Measurements from ENCODE around the gene SCN3A.

SCN3A gene

GRCh38 chr2:165203689-165204559 is at the start of gene SCN3A:
Gene SCN3A, minus strand, starts transcription at chr2:165204050. Its CDS starts 27,656 bp downstream, at chr2:165176394.
- in situ Hi-C loops (cut with MboI; ENCODE audit: low sequenced_read_pairs) = no loop called here

GRCh38 chr2:165253178-165253577 is 49.3 kb upstream of the SCN3A start:
- in situ Hi-C loops (cut with MboI; ENCODE audit: low sequenced_read_pairs) = no loop called here

- in situ Hi-C loops (cut with MboI; ENCODE audit: low sequenced_read_pairs) = no loop called here
These were observed 47.5 kb upstream of the SCN3A start for GRCh38 chr2:165251366-165251765.

- in situ Hi-C loops (cut with MboI; ENCODE audit: low sequenced_read_pairs) = no loop called here
These were observed 44.4 kb upstream of the SCN3A start for GRCh38 chr2:165248238-165248637.

GRCh38 chr2:165245081-165245793 is 41.4 kb upstream of the SCN3A start:
- in situ Hi-C loops (cut with MboI; ENCODE audit: low sequenced_read_pairs) = no loop called here

- in situ Hi-C loops (cut with MboI; ENCODE audit: low sequenced_read_pairs) = no loop called here
These were observed 37.1 kb upstream of the SCN3A start for GRCh38 chr2:165240916-165241315.

GRCh38 chr2:165239856-165240515 is 36.1 kb upstream of the SCN3A start:
- in situ Hi-C loops (cut with MboI; ENCODE audit: low sequenced_read_pairs) = no loop called here

GRCh38 chr2:165239230-165239629 is 35.4 kb upstream of the SCN3A start, which contains the start of gene SCN2A:
Gene SCN2A, plus strand, starts transcription at chr2:165239414. Its CDS starts 56,410 bp downstream, at chr2:165295824.
- in situ Hi-C loops (cut with MboI; ENCODE audit: low sequenced_read_pairs) = no loop called here

GRCh38 chr2:165238295-165238694 is 34.4 kb upstream of the SCN3A start:
- in situ Hi-C loops (cut with MboI; ENCODE audit: low sequenced_read_pairs) = no loop called here

- in situ Hi-C loops (cut with MboI; ENCODE audit: low sequenced_read_pairs) = no loop called here
These were observed 33.2 kb upstream of the SCN3A start for GRCh38 chr2:165237056-165237455.

GRCh38 chr2:165227571-165227970 is 23.7 kb upstream of the SCN3A start:
- in situ Hi-C loops (cut with MboI; ENCODE audit: low sequenced_read_pairs) = no loop called here

GRCh38 chr2:165224941-165225340 is 21.1 kb upstream of the SCN3A start:
- in situ Hi-C loops (cut with MboI; ENCODE audit: low sequenced_read_pairs) = no loop called here

GRCh38 chr2:165219481-165219880 is 15.6 kb upstream of the SCN3A start:
- in situ Hi-C loops (cut with MboI; ENCODE audit: low sequenced_read_pairs) = no loop called here

- in situ Hi-C loops (cut with MboI; ENCODE audit: low sequenced_read_pairs) = no loop called here
These were observed 10.2 kb upstream of the SCN3A start for GRCh38 chr2:165214093-165214492.

- in situ Hi-C loops (cut with MboI; ENCODE audit: low sequenced_read_pairs) = no loop called here
These were observed 4.2 kb upstream of the SCN3A start for GRCh38 chr2:165208094-165208493.

GRCh38 chr2:165205865-165206264 is 2.0 kb upstream of the SCN3A start:
- in situ Hi-C loops (cut with MboI; ENCODE audit: low sequenced_read_pairs) = no loop called here

- in situ Hi-C loops (cut with MboI; ENCODE audit: low sequenced_read_pairs) = no loop called here
These were observed 1.6 kb downstream of the SCN3A start for GRCh38 chr2:165202239-165202638.

- in situ Hi-C loops (cut with MboI; ENCODE audit: low sequenced_read_pairs) = no loop called here
These were observed 5.7 kb downstream of the SCN3A start for GRCh38 chr2:165198181-165198580.

- in situ Hi-C loops (cut with MboI; ENCODE audit: low sequenced_read_pairs) = no loop called here
These were observed 6.5 kb downstream of the SCN3A start for GRCh38 chr2:165197346-165197745.

- in situ Hi-C loops (cut with MboI; ENCODE audit: low sequenced_read_pairs) = no loop called here
These were observed 7.4 kb downstream of the SCN3A start for GRCh38 chr2:165196411-165196810.

- in situ Hi-C loops (cut with MboI; ENCODE audit: low sequenced_read_pairs) = no loop called here
These were observed 10.6 kb downstream of the SCN3A start for GRCh38 chr2:165193178-165193777.
